Activated T-cell treated with anti-CD3 and anti-CD28 coated beads, Interleukin-2, amount 50 U/mL, for 1 hour (primary cell): ENCODE data around the gene TTC28.
"Not testable (repeated sequence)": the region's sequence is repeated elsewhere in the genome, so short reads cannot be mapped to it uniquely, and the experiment has no call there.

Experiments used
- DNase-seq: peaks from one replicate; pipeline ENCODE4 v3.0.0-alpha.2; 2020

Gene TTC28

GRCh38 chr22:28123989-28124766, 555.5 kb downstream of the TTC28 start:
- DNase-seq = no peak

GRCh38 chr22:28120691-28121592, 558.7 kb downstream of the TTC28 start:
- no peak for DNase-seq

- DNase-seq = no peak
These were observed 560.5 kb downstream of the TTC28 start for GRCh38 chr22:28118957-28119631.

- DNase-seq = no peak
These were observed 563.4 kb downstream of the TTC28 start for GRCh38 chr22:28116219-28116673.

GRCh38 chr22:28115426-28115825, 564.2 kb downstream of the TTC28 start:
- DNase-seq = no peak

GRCh38 chr22:28112548-28113043, 567.0 kb downstream of the TTC28 start:
- no peak for DNase-seq

- no peak for DNase-seq
These were observed 567.5 kb downstream of the TTC28 start for GRCh38 chr22:28112190-28112544.

- no peak for DNase-seq
These were observed 568.0 kb downstream of the TTC28 start for GRCh38 chr22:28111501-28112189.

GRCh38 chr22:28108851-28109250, 570.8 kb downstream of the TTC28 start:
- DNase-seq = no peak

- DNase-seq = no peak
These were observed 573.0 kb downstream of the TTC28 start for GRCh38 chr22:28106617-28107016.

- DNase-seq = no peak
These were observed 573.7 kb downstream of the TTC28 start for GRCh38 chr22:28105988-28106387.

GRCh38 chr22:28105413-28105812, 574.2 kb downstream of the TTC28 start:
- DNase-seq = no peak

GRCh38 chr22:28103596-28103995, 576.0 kb downstream of the TTC28 start:
- DNase-seq = no peak

GRCh38 chr22:28102151-28102812, 577.4 kb downstream of the TTC28 start:
- DNase-seq = no peak

GRCh38 chr22:28097627-28098026, 582.0 kb downstream of the TTC28 start:
- no peak for DNase-seq

GRCh38 chr22:28096161-28096560, 583.5 kb downstream of the TTC28 start:
- DNase-seq = no peak

GRCh38 chr22:28095316-28096095, 584.1 kb downstream of the TTC28 start:
- no peak for DNase-seq

- no peak for DNase-seq
These were observed 584.9 kb downstream of the TTC28 start for GRCh38 chr22:28094771-28095170.

GRCh38 chr22:28093711-28094110, 585.9 kb downstream of the TTC28 start:
- no peak for DNase-seq

- no peak for DNase-seq
These were observed 588.2 kb downstream of the TTC28 start for GRCh38 chr22:28091486-28091885.

GRCh38 chr22:28089541-28089940, 590.1 kb downstream of the TTC28 start:
- not testable (repeated sequence) for DNase-seq
